CD4-positive, alpha-beta T cell treated with Interleukin-6 at 100 ng/mL for 8 hours (primary cell): ENCODE data around the gene CEBPG.

Source experiments
- DNase-seq: peaks from one replicate; pipeline ENCODE4 v3.0.0-alpha.2; 2020; ENCODE audit warnings: mixed read lengths, low spot score

Gene CEBPG

DNA sequence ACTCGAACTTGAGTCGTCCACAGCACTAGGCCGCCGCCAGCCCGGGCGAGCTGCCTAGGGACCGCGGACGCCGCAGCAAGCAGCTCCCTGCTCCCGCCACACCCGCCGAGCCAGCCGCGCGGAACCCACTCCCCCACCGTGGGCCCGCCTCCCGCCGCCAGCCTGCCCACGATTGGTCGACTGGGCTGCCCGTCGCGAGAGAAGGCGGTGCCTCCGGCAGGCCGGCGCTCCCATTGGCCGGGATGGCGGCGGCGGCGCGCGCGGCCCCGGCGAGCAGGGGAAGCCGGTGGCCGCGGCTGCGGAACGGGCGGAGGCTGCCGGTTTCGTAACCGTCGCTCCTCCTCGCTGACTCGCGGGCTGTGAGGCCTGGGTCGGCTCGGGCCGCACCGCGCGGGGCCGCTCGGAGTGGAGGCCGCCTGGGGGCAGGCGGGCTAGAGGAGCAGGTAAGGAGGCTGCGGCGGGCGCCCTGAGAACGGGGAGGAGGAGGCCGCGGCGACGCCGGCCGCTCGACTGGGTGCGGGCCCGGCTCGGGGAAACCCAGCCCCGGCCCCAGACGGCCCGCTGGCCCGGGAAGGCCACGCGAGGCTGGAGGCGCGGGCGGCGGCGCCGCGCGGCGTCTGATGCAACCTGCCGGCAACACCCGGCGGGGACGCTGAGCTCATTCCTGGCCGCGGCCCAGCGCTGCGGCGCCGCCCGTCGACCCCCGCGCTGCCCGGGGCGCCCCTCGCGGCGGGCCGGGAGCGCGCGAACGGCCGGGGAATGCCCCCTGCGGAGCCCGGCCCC lies at the start of gene CEBPG:
Gene CEBPG (plus strand): TSS at position 257 of the 783 bp plus-strand sequence. CDS start 5,531 bp downstream, outside the sequence.
- DNase-seq = peak; percentile 90

GRCh38 chr19:33324628-33325027 lies 48.9 kb upstream of the CEBPG start:
- no peak for DNase-seq

GRCh38 chr19:33325920-33326319 lies 47.6 kb upstream of the CEBPG start:
- no peak for DNase-seq

GRCh38 chr19:33329060-33329459 lies 44.4 kb upstream of the CEBPG start:
- no peak for DNase-seq

DNA sequence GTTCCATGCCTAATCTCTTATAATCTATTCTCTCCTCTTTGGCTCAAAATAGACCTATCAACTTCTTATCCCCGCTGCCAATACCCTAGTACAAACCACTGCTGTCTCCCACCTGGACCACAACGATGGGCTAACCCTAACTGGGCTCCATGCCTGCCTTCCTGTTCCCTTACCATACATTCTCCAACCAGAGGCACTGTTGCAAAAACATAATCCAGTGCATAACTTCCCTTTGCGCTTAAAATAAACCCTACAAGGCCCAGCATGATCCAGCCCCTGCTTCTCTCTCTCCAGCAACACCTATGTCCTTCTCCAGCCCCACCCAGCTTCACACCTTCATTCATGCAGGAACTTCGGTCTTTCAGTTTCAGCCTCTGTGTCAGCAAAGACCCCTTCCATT lies 43.8 kb upstream of the CEBPG start:
- DNase-seq = no peak

- no peak for DNase-seq
These were observed 41.3 kb upstream of the CEBPG start for GRCh38 chr19:33332248-33332647.

DNA sequence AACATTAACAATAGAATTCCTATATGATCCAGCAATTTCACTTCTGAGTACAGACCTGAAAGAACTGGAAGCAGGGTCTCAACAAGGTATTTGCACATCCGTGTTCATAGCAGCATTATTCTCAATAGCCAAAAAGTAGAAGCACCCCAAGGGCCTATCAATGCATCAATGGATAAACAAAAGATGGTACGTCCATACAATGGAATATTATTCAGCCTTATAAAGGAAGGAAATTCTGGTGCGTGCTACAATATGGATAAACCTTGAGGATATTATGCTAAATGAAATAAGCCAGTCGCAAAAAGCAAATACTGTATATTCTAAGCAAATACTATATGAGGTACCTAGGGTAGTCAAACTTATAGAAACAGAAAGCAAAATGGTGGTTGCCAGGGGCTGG lies 40.4 kb upstream of the CEBPG start:
- no peak for DNase-seq

DNA sequence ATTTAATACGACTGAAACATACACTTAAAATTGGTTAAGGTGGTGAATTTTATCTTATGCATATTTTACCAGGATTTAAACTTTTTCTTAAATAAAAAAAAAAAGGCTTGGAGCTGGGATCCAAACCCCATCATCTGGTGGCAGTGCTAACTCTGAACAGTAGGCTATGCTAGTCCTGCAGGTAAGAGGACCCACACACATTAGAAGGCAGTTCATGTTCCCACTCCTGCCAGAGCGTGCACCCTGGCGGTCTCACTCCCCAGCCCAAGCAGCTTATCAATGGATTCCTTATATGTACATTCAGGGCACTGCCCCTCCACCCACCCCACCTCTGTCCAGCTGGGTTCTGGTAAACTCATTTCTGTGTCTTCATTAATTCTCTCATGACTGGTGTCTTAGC lies 39.9 kb upstream of the CEBPG start:
- DNase-seq = no peak

GRCh38 chr19:33334271-33334670 lies 39.2 kb upstream of the CEBPG start:
- DNase-seq = no peak

DNA sequence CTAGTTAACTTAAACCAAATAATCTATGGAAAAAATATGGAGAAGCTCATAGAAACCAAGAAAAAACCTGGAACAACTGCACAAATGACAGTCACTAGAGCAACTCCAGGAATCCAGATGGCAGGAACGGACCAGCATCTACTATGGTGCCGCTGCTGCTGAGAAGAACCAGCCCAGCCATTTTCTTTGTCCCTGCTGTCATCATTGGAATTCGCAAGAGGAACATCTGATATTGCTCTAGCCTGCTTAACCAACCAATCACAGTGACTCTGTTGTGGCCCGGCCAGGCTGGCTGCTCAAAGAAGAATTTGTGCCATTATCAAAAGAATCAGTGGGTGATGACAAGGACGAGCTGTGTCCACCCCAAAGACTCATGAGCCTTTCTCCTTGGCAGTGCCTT lies 38.1 kb upstream of the CEBPG start:
- no peak for DNase-seq

DNA sequence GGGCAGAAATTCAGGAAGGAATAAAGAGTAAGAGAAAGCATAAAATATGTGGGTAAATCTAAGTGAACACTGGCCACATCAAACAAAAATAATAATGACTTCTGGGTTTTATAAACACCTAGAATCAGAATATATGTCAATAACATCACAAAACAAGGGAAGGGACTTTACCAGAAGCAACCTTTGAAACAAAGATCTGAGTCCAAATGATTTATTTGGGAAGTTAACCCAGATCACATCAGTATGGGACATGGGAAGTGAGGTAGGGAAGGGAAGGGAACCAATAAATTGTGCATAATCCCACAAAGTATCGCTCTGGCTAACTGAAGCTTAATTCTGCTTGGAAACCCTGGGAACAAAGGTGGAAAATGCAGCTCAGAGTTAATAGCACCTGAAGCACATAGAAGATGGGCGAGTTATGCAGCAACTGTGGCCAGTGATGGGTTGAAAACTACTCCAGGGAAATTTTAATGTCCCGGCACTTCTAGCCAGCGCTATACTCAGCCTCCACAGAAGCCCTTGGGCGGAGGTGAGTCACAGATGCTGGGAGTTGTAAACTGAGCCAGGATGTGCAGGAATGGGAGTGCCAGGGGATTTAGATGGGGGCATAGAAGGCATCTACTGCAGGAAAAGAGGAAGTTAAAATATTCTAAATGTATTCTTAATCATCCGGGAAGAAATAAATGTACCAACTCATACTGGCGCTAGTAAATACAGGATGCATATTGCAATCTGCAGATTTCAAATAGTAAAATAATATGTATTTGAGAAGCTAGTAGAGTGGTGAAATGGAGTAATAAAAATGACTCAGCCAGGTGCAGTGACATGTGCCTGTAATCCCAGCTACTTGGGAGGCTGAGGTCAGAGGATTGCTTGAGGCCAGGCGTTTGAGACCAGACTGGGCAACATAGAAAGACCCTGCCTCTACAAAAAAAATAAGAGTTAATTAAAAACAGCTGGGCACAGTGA lies 34.2 kb upstream of the CEBPG start:
- DNase-seq = no peak

GRCh38 chr19:33340991-33341390 lies 32.5 kb upstream of the CEBPG start:
- DNase-seq = no peak

DNA sequence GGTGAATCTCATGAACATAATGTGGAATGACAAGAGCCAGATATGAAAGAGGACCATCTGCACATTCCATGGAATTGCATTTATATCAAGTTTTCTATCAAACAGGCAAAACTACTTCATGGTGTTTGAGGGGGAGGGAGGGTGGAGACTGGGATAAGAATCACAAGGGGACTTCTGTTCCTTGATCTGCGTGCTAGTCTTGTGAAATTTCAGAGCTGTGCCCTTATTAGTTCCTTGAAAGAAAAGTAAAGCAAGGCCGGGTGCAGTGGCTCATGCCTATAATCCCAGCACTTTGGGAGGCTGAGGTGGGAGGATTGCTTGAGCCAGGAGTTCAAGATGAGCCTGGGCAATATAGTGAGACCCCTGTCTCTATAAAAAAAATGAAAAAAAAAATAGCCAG lies 30.2 kb upstream of the CEBPG start:
- DNase-seq = no peak

DNA sequence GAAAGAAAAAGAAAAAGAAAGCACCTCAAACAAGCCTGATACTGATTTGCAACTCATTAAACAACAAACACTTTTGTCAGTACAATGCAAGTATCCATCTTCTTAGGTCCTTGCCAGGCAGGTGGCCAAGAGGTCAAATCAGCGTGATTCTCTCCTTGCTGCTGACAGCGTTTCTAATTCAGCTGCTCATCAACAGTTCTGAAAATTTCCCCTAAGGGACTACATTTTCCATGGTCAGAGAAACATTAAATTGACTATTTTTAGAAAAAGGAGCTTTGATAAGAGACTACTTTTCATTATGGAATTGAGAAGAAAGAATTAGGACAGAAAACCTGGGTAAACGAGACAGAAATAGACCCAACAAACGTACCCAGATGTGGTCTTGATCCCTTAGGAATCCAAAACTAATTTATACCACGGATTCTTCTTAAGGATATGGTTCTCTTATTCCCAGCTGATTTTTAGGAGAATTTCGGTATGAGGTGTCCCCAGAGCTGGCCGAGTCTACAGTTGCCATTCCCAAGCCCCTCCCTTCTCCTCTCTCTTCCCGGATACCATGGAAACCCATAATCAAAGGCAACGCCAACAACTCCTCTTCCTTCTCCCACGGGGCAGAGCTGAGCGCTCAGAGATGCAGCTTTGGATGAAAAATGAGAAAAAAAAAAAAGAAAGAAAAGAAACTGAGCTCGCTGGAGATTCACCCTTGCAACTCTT lies 29.5 kb upstream of the CEBPG start:
- no peak for DNase-seq

DNA sequence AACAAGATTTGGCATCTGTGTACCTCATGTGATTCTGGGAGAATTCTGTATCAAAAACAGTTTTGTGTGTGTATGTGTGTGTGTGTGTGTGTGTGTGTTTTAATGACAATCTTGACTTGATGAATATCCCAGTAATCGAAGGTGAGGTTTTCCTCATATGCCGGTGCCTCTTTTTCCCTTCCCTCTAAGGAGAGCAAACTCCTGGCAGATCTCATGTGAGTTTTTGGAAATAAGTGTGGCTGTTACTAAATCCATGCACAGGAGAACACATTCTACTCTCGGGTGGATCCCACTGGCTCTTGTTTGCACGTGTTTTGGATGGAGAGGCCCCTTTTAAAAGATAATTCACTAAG lies 29.0 kb upstream of the CEBPG start:
- DNase-seq = no peak

DNA sequence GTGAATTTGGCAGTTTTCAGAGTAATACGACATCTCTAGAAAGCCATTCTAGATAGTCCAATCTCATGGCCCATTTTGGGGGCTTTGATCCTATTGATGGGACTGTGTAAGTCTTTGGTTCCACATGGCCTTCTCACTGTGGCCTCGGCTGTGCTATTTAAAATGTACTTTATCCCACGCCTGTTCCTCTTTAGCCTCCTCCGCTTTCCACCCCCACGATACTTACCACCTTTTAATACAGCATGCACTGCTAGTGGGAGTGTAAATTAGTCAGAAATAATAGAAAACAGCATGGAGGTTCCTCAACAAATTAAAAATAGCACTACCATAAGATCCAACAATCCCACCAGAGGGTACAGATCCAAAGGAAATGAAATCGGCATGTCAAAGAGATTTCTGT lies 28.3 kb upstream of the CEBPG start:
- no peak for DNase-seq

DNA sequence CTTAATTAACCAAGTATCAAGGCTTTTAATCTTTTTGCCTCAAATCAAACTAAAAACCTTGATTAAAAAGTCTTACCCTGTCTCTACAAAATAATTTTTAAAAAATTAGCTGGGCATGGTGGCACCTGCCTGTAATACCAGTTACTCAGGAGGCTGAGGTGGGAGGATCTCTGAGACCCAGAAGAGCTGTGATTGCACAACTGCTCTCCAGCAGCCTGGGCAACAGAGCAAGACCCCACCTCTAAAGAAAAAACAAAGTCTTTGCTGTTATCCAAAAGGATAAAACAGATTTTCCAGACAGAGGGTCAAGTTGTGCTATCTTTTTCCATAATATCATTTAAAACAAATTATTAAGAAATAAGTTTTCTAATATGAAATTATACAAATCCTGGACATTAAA lies 26.8 kb upstream of the CEBPG start:
- no peak for DNase-seq

- DNase-seq = no peak
These were observed 26.2 kb upstream of the CEBPG start for GRCh38 chr19:33347300-33347699.

- no peak for DNase-seq
These were observed 25.1 kb upstream of the CEBPG start for GRCh38 chr19:33348301-33349010.

DNA sequence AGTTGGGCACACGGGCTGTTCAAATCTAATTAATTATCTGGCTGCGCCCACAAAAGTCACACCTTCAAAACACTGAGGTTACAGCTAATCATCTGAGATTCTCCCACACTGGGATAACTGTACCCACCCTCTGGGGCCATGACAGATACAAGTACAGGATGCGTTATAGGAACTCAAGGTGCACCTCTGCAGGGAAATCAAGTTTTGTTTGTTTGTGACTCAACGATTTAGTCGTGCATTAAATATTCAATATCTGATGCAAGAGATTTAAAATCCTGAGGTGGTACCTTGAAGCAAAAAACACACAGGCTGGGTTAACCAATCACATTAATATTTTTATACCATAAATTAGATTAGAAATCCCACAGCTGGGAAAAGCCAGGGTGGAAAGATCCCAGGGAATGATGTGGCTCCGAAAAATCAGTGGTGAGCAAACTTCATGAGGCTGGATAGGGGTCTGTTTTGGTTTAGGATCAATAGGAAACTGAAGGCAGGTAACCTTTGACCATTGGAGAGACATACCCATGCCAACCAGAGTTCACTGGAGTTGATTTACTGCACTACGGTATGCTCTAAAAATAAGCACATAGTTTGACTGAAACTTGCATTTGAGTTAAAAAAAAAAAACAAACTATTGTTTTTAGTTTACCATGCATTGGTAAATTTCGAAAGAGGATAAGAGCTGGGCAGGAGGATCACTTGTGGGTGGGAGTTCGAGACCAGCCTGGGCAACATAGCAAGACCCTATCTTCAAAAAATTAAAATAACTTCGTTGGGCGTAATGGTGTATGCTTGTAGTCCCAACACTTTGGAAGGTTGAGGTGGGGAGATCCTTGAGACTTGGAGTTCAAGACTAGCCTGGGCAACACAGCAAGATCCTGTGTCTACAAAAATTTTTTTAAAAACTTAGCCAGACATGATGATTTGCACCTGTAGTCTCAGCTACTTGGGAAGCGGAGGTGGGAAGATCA lies 23.9 kb upstream of the CEBPG start:
- DNase-seq = no peak
